ENCODE data around the gene NXPE3. TPM values are rescaled to one million over a fixed set of nuclear protein-coding genes. Genes with fewer than 3 reads are reported as not detected.
A peak's percentile ranks its signal among the peaks of the same experiment; 100 is the strongest.

Gene NXPE3
- polyA plus RNA-seq, 1 experiment, result 41.1 TPM

- peak; percentile 86 for TF ChIP-seq CTCF (IDR thresholded peaks at IDR 0.05; ENCODE audit: low read depth, low read length)
- no peaks in the 10 kb centered on the region for H3K27me3 ChIP-seq (ENCODE audit: control insufficient read depth, insufficient read depth, low read length)
- H3K27ac ChIP-seq (ENCODE audit: low read depth, low read length), result no peak overlapping the region
- DNase-seq (ENCODE audit: low read depth, low spot score), result peak; percentile 54
- ChIA-PET POLR2A (interaction anchor here (0.8 to 1.1 kb wide), 2 partner anchors 46 to 422 kb away, joined by 3 to 4 read pairs; partner anchors contain the start of gene NFKBIZ), CTCF (interaction anchor here (0.6 to 21.5 kb wide), 63 partner anchors 8 to 1586 kb away, joined by 3 to 821 read pairs (median 3); no protein-coding TSS in a partner anchor)
- H3K4me3 ChIP-seq (ENCODE audit: low read depth, low read length), result no peak overlapping the region
- H3K9me3 ChIP-seq (ENCODE audit: control insufficient read depth, insufficient read depth, low read length), result no peaks in the 10 kb centered on the region
Observed at GRCh38 chr3:101803173-101803782, 24.3 kb downstream of the NXPE3 start.

GRCh38 chr3:101803939-101804338 is 24.9 kb downstream of the NXPE3 start:
- ChIA-PET CTCF (interaction anchor here (0.9 to 21.5 kb wide), 10 partner anchors 9 to 421 kb away, joined by 3 to 821 read pairs (median 8); no protein-coding TSS in a partner anchor), POLR2A (no interaction called here)
- H3K4me3 ChIP-seq (ENCODE audit: low read depth, low read length), result no peak overlapping the region
- H3K27ac ChIP-seq (ENCODE audit: low read depth, low read length), result no peak overlapping the region
- TF ChIP-seq CTCF (IDR thresholded peaks at IDR 0.05; ENCODE audit: low read depth, low read length), result no peak
- no peaks in the 10 kb centered on the region for H3K9me3 ChIP-seq (ENCODE audit: control insufficient read depth, insufficient read depth, low read length)
- DNase-seq (ENCODE audit: low read depth, low spot score), result no peak
- no peaks in the 10 kb centered on the region for H3K27me3 ChIP-seq (ENCODE audit: control insufficient read depth, insufficient read depth, low read length)

- no peak for TF ChIP-seq CTCF (IDR thresholded peaks at IDR 0.05; ENCODE audit: low read depth, low read length)
- POLR2A ChIA-PET, result no interaction called here
- Histone ChIP-seq H3K9me3 (ENCODE audit: control insufficient read depth, insufficient read depth, low read length) (no peaks in the 10 kb centered on the region), H3K27ac (ENCODE audit: low read depth, low read length) (no peak overlapping the region), H3K27me3 (ENCODE audit: control insufficient read depth, insufficient read depth, low read length) (no peaks in the 10 kb centered on the region), H3K4me3 (ENCODE audit: low read depth, low read length) (no peak overlapping the region)
- DNase-seq (ENCODE audit: low read depth, low spot score), result no peak
- CTCF ChIA-PET, result interaction anchor here (1.1 to 21.5 kb wide), 4 partner anchors 8 to 419 kb away, joined by 3 to 821 read pairs (median 9); no protein-coding TSS in a partner anchor
Observed at GRCh38 chr3:101806491-101806890, 27.5 kb downstream of the NXPE3 start.

- ChIA-PET CTCF (interaction anchor here (0.9 to 21.5 kb wide), 4 partner anchors 9 to 417 kb away, joined by 3 to 821 read pairs (median 4); no protein-coding TSS in a partner anchor), POLR2A (no interaction called here)
- Histone ChIP-seq H3K27me3 (ENCODE audit: control insufficient read depth, insufficient read depth, low read length) (no peaks in the 10 kb centered on the region), H3K4me3 (ENCODE audit: low read depth, low read length) (no peak overlapping the region), H3K27ac (ENCODE audit: low read depth, low read length) (no peak overlapping the region), H3K9me3 (ENCODE audit: control insufficient read depth, insufficient read depth, low read length) (no peaks in the 10 kb centered on the region)
- no peak for DNase-seq (ENCODE audit: low read depth, low spot score)
- TF ChIP-seq CTCF (IDR thresholded peaks at IDR 0.05; ENCODE audit: low read depth, low read length), result no peak
Observed at GRCh38 chr3:101807888-101808287, 28.9 kb downstream of the NXPE3 start.

Data from AG04450 (cell line).